TTC549 (cell line): ENCODE results near the gene LRCH1.

Experiments
- FAIRE-seq: peaks from 2 replicates; lab custom pipeline; 2012; peaks lifted over from hg19 to GRCh38; lab: Jason Lieb, UNC

The LRCH1 gene

DNA sequence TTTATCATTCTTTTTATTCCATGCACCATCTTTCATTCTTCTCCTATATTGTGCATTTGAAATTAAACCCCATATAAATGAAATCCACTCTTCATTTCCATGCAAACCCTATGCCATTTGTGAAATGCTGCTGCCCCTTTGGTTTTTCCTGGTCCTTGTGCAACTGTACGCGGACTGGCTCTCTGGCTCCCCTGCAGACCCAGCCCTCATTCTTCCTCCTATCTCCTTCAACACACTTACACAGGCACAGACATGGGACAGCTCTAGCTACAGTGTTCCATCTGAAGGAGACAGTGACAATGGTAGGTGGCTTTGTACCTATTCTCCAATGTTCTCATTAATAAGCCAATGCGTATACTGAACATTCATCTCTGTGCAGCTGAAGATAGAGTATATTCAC is 162.4 kb downstream of the LRCH1 start:
- no peak for FAIRE-seq

DNA sequence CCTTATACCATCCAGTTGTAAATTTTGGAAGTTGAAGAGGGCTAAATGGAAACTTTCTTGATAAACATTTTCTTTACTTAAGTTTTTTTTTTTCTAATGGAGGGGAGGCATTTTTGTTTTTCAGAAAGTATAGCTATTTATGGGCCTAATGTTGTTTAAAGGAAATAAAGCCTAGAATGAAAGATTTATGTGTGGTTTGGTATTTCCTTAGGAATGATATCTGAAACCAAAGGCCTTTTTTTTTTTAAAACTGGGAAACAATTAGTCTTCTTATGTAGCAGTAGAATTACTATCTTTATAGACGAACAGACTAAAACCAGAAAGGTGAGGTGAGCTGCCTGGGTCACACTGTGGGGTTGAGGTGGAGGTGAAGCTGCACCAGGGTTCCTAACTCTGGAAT is 163.9 kb downstream of the LRCH1 start:
- no peak for FAIRE-seq

DNA sequence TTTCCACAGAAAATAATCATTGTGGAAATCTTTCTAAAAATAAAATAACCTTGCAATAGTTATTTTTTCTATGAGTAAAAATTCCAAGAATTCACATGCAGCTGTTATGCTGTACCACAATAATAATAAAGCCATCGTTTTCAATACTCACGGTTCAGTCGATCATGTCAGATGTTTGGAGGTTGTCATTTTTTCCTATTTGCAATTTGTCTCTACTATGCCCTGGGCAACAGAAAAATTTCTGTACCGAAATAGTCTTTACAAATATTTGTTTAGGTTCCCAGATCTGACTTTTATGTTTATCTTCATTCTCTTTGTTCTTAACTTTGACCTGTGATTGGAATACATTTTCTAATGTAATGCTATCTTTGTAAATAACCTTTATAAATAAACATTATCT is 164.3 kb downstream of the LRCH1 start:
- FAIRE-seq, result no peak

DNA sequence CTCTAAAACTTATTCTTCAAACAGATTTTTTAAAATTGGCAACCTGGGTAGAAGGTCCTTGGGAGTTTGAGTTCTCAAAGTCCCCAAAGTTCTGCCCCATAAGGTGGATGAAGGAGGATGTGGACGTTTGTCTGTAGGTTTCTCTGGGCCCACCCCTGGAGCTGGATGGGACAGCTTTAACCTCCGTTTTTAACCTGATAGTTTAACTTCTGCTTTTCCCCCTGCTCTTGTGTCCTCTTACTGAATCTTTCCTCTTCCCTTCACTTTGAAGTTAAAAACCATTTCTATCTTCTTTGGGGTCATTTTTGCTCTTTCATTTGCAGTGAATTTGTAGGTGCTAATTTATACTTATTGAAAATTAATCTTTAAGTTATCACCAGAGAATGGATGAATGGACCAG is 164.9 kb downstream of the LRCH1 start:
- FAIRE-seq, result no peak

DNA sequence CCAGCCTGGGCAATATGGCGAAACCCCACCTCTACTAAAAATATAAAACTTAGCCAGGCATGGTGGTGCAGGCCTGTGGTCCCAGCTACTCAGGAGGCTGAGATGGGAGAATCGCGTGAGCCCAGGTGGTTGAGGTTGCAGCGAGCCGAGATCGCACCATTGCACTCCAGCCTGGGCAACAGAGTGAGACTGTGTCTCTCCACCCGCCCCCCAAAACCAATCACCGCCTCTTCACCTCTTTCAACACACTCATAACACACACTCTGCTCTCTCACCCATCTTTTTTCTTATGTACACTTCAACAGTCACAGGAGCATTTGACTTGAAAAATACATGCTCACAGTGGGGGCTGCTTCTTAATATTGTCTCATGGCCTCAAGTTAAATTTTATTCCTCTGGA is 167.2 kb downstream of the LRCH1 start:
- FAIRE-seq, result no peak

DNA sequence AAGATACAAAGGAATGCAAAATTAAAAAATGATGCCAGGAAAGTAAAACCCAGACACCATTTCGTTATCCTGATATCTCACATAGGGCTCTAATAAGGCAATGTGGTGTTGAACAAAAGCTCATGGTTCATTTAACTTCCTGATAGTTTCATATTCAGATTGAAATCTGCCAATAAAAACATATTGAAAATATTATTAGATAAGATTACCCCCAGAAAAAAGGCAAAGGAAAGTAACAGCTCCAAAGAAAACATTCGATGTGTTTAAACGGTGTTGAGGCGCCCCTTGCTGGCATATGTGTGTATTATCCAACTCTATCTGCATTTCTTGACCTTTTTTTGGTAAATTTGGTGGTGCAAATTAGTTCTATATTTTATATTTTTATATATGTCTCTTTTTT is 168.1 kb downstream of the LRCH1 start:
- FAIRE-seq, result peak; percentile 86

DNA sequence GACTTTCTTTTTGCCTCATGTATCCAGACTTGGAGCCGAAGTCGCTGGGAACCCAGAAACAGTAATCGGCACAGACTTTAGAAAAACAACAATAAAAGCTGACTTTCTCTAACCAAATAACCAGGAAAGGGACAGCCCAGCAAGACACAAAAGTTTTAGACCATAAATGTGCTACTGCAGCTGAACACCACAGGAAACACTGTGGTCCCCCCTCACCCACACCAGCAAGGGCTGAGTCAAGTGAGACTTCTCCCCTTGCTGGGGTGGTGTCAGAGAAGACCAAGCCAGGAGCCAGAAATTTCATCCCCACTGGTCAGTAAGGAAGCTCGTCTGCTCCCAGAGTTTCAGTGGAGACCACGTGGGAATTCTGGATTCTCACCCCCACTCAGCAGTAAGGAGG is 173.4 kb downstream of the LRCH1 start:
- no peak for FAIRE-seq

DNA sequence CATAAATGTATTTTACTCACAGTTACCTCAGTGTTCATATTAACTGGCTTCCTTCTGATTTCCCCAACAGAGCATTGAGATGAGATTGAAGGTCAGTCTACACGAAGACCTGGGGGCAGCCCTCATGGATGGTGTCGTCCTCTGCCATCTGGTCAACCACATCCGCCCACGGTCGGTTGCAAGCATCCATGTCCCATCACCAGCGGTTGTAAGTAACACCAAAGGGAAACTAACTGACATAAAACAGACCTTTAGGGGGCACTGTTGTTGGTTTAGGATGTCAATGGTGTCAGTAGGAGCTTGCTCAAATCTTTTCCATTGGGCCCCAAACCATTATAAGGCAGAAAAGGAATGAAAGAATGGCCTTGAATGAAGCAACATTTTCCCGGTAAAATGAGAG is 175.8 kb downstream of the LRCH1 start:
- no peak for FAIRE-seq

DNA sequence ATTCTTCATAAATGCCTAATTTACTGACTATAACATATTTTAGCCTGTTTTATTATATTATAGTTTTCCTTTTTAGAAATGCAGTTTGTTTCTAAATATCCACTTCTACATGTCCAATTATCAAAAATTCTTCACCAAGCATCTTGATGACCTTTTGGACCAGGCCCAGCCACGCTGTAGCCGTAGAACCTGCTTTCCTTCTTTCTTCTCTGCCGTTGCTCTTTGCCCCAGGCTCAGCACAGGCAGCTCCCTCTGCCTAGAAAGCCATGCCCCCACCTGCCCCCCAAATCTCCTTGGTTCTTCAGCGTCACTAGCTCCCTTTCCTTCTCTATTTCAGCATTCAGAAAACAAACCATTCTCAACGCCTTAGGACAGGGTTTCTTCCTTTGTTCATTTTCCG is 178.6 kb downstream of the LRCH1 start:
- FAIRE-seq, result no peak

DNA sequence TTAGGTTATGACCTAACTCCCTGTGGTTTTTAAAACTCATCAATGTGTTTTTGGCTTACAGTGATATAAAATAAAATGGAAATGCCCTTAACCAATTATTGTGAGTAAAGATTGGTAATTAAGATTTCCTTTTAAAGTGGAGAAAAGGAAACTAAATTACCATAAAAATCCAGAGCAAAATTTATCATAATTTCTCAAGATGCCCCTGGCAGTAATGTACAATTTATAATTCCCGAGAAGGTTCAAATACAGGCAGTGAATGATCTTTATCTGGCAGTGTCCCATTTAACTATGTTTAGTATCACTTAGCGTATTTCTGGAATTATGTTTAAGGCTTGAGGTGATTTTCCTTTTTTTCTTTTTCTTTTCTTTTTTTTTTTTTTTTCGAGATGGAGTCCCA is 182.5 kb downstream of the LRCH1 start:
- FAIRE-seq, result no peak

DNA sequence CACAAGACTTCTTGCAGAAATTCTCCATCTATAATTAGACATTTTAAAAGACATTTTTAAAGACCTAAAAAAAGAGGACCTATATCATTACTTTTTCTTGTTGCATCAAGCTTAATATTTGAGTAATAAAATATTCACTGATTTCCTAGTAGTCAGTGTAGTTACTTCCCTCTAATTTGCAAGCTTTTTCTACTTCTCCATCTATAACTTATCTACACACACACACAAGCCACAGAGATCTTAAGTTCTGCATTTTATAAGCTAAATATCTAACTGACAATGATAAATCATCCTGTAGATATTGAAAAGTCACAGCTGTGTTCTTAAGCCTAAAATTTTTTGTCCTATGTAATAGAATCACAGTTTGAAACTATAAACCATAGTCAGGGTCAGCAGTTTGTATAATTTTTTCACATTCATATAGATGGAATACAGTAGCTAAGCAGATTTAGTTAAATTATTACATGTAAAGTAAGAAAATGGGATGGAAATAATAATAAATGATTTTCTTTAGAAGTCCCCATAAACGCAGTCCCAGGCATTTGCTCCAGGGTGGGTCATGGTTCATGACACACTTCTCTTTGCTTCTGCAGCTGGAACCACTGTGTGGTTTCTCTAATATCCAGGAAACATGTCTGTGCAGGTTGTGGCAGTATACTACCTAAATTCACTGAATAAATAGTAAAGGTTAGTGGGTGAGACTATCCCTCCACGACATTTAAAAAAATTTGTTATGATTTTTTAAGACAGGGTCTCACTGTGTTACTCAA is 183.8 kb downstream of the LRCH1 start:
- no peak for FAIRE-seq

DNA sequence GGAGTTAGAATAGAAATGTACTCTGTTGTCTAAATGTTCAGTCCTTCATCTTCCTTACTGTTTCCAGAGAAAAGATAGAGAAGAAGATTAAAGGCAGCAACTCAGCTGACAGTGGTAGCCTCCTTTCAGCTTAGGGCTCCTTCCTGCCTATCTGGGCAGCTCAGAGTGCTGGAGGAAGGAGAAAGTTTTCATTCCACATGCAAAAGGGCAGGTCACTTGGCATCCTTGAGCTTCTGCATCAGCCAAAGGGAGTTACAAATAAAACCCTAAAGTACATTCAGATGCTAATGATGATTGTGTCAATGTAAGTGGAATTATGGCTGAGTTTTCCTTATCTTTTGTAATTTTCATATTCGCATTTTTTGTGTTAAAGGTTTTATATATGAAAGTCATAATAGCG is 185.1 kb downstream of the LRCH1 start:
- no peak for FAIRE-seq

DNA sequence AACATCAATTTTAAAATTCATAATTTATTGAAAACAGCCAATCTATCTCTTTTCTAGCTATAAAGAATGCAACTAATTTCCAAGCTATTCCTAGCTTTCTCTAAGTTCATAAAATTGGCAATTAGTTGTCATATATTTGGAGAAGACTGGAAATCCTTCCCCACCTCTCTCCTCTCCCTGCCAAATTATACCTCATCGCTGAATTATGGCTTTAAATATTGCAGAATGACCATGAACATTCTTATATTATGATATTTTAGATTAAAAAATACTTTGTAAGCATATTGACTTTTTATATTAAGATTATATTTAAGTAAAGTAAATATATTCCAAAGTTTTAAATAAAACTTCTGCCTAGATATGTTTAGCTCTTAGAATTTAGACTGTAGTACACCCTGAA is 185.8 kb downstream of the LRCH1 start:
- FAIRE-seq, result no peak

DNA sequence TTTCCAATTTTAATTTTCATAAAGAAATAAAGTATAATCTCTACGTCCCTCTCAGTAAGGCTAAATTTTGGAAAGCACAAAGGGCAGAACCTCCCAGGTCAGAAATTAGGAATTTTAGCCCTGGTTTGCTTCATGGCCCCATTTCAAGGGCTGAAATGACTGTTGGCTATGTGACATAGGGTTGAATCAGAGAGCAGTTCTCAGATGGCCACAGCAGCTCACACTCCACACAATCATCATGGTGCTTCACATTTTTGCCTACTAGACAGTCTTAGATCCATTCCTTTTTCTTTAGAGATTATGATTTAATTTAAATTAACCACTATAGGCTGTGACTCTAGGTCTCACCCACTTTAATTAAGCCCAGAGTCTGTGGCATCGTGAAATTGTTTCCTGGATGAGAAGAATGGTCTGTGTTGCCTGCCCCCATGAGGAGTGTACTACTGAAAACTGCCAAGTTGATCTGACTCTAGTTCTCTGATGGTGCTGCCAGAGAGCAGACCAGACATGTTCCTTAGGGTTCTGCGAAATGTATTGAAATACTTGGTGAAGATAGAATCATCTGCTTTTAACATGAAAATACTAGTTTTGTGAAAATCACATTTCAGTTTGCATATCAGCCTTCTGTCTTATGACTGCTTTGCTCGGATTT is 186.6 kb downstream of the LRCH1 start:
- no peak for FAIRE-seq

DNA sequence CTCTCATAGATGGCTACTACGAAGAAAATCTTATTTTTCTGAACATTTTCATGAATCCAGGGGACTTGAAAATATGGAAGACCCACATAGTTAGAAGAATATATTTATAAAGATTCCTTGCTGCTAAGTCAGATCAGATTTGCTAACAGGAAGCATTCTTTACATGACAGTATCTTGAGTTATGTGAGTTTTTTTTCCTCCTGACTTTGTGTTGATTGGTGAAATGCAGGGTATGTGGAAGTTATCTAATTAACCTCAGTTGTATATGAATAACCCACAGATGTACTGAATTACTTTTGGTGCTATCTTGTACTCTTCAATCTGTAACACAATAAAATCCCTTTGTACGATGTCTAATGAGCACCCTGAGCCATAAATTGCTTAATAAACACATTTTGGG is 190.2 kb downstream of the LRCH1 start:
- no peak for FAIRE-seq

DNA sequence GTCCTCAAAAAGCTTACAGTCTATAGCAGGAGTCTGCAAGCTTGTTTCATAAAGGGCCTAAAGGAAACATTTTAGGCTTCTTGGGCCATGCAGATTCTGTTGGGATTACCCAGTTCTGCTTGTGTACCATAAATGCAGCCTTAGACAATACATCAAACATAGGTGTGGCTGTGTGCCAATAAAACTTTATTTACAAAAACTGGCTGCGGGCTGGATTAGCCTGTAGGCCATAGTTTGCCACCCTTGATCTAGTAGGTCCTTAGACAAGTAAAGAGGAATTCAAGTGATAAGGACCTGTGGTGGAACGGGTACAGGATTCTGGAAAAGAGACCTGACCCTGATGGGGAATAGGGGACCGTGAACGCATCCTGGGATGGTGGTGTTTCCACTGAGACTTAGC is 192.1 kb downstream of the LRCH1 start:
- no peak for FAIRE-seq

DNA sequence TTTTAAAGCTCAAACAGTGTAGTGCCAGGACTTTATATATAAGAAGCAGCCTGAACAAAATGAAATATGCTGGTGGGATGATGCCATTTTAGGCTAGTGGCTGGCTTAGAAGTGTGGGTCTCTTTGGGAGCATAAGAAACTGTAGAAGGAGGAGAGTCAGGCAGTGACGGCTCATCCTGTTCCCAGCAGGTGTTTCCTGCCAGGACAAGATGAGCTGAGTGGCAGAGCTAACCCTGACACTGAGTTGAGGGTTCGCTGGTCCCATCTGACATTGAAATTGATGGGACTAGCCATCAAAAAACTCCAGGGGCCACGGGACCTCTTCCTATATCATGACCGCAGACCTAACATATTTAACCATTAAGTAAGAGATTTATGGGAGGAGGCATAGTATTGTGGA is 192.7 kb downstream of the LRCH1 start:
- FAIRE-seq, result no peak

DNA sequence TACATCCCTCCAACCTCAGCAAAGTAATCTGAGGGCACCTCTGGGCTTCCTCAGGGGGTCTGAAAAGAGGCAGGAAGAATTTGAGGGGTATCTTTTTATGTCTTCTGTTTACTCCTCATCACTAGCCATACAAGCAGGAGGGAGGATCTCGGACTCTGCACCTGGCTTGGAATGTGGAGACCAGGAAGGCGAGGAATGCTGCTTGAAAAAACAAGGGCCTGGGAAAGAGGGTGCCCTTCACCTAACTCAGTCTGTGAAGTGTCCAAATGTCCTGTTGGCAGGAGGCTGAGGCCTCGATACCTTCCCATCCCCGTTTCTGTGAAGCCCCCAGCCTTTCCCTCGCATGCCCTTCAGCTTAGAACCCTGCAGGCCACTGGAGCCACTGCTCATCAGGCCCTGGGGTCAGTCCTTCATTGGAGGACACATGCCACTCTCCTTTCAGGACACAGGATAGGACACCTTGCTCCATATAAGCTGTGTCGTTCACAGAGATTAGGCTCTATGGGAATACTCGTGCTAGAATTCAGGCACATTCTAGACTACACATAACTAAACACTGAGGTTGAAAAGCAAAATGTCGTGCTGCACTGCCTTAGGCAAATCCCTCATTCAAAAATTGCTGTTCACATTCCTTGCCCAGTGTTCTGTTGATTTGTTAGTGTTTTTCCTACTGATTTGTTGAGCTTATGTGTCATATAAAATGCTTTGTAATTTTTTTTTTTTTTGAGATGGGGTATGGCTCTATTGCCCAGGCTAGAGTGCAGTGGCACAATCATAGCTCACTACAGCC is 194.3 kb downstream of the LRCH1 start:
- no peak for FAIRE-seq

DNA sequence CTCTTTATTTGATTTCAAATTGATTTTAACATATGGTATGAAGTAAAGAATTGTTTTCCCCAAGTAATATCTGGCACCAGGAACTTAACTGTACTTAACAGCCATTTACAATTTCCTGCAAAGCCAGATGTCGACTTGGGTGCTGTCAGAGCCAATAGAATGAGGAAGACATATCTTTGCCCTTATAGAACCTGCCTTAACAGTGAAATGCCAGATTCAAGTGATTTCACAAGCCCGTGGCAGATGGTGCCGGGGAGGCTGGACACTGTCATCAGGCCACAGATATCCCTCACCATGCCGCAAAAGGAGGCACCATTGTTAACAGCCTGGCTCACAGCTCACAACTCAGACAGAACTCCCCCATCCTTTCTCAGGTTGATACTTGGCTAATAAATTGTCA is 195.3 kb downstream of the LRCH1 start:
- FAIRE-seq, result no peak

DNA sequence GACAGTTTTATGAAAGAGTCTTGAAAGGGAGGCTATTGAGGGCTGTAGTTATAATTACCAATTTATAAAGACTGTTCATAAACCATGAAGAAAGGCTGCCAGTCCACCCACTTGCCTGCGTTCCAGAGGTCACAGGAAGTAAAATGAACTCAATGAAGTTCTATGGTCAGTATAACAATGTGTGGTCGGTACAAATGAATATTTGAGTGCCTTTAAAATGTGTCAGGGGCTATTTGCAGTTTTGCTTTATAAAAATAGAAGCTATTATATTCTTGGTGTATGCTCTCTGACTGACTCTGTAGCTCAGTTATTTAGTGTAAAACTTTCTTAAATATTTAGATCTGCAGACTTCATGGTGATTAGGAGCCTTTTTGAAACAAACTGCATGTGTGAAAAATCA is 197.0 kb downstream of the LRCH1 start:
- no peak for FAIRE-seq

DNA sequence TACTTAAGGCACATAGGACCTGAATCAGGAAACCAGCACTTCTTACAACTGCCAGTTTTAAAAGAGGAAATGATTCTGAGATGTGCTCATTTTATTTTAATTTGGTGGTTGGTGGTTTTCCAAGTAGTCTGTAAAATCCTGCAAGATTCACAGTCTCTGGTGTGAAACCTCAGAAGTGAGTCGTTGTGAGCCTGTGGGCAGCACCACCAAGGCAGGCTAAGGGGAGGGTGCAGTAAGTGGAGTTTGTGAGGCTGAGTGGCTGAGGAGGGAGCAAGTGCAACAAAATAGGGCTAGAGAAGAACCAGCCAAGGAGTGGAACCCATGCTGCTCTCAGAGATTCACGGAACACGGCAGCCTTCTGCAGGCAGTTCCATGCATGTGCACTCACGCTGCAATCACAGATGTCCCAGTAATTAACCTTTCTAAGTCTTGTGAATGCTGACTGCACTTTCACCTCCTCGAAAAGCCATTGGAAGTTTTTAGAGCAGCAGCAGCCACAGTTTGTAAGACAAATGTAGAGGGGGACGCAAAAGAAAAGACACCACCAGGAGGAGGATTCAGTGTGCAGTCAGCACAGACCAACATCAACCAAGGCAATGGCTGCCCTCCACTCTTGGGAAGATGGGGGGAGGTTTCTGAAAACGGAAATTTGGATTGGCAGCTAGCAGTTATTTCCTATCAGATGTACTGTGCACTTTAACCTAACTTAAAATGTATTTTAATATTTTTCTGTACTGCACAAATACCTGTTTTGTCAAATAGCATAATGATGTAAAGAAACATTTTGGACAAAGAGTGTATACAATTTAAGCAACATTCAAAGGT is 199.1 kb downstream of the LRCH1 start:
- no peak for FAIRE-seq

DNA sequence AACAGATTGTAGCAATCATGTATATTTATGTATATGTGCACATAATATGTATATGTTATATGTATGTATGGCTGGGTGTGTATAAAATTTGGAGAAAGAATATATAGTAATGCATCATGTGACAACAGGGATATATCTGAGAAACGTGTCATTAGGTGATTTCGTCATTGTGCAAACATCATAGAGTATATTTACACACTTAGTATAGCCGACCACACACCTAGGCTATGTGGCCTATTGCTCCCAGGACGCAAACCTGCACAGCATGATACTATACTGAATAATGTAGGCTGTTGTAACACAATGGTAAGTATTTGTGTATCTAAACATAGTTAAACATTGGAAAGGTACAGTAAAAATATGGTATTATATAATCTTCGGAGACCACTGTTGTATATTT is 200.2 kb downstream of the LRCH1 start:
- no peak for FAIRE-seq

DNA sequence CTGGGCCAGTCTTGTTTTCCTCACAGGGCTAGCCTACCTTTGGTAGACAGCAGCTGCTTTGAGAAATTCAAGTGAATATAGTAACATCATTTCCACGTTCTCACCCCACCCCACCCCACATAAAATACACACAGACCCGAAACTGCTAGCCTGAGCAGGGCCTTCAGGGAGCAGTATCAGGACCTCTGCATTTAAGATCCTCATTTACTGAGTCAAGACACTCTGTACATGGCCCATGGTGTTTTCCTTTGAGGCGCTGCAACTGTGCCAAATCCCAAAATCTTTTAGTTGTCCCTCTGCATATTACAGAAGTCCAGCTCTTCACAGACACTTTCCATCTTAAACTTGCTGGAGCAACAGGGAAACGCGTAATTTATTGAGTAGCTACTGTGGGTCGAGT is 200.9 kb downstream of the LRCH1 start:
- no peak for FAIRE-seq
